HG03469 (cell line): ENCODE measurements around the gene GNB1L.

Experiments used
- ATAC-seq: cut with Tn5 transposase; IDR thresholded peaks from one replicate; pipeline ENCODE4 v1.9.1; 2021; ENCODE audit warnings: mild to moderate bottlenecking, moderate library complexity, moderate number of reproducible peaks; ENCODE audit not compliant: unreplicated experiment

The GNB1L gene

DNA sequence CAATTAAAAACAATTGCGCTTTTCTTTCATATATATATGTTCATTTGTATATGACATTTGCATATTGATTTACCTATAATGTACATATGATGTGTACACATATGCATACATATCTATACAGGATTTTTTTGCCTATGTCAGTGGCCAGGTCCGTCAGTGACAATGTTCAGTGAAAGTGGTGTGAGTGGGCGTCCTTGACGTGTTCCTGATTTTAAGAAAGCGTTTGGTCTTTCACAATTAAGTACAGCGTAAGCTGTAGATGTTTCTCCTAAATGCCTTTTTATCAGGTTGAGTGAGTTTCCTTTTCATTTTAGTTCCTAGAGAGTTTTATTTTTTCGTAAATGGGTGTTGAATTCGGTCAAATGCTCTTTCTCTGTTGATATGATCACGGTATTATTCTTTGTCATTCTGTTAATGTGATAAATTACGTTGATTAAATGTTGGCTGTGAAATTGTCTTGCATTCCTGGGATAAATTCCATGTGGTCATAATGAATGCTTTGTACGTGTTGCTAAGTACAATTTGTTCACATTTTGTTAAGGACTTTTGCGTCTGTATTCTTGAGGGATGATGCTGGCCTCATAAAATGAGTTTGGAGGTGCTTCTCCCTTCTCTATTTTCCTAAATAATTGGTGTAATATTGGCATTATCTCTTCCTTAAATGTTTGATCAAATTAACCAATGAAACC, 10.6 kb upstream of the GNB1L start:
- ATAC-seq, result no peak

DNA sequence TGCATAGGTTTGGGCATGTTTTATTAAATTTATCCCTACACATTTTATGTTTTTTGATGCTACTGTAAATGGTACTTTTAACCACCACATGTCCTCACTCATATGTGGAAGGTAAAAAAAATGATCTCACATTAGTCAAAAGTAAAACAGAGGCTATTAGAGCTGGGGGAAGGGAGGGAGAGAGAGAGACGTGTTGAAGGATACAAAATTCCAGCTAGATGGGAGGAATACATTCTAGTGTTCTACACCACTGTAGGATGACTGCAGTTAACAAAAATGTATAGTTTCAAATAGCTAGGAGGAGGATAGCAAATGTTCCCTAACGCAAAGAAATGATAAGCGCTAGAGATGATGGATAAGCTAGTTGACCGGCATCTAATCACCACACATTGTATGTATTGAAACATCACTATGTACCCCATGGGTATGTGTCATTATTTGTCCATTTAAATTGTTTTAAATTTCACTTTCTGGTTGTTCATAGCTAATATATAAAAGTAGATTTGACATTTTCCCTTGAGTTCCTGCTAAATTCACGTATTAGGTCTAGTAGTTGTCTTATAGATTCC, 9.9 kb upstream of the GNB1L start:
- ATAC-seq, result no peak

DNA sequence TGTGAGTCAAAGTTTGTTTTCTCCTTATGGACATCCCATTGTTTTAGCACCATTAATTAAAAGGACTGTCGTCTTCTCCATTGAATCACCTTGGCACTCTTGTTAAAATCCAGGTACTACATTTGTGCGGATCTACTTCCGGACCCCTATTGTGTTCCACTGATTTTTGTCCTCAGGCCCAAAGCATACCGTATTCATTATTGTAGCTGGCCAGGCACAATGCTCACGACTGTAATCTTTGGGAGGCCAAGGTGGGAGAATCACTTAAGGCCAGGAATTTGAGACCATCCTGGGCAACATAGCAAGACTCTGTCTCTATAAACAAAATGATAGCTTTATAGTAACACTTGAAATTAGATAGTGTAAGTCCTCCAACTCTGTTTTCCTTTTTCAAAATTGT, 8.9 kb upstream of the GNB1L start:
- no peak for ATAC-seq

DNA sequence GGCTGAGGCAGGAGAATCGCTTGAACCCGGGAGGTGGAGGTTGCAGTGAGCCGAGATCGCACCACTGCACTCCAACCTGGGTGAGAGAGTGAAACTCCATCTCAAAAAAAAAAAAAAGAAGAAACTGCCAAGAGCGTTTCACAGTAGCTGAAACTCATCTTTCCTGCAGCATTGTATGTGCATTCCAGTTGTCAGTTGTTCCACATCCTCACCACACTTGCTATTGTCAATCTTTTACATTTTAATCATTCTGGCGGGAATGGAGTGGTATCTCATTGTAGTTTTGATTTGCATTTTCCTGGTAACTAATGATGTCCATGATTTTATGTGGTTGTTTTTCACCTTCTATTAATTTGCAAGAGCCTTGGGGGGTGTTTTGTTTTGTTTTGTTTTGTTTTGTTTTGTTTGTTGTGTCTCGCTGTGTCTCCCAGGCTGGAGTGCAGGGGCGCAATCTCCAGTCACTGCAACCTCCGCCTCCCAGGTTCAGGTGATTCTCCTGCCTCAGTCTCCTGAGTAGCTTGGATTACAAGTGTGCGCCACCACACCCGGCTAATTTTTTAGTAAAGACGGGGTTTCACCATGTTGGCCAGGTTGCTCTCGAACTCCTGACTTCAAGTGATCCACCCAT, 8.1 kb upstream of the GNB1L start:
- no peak for ATAC-seq

DNA sequence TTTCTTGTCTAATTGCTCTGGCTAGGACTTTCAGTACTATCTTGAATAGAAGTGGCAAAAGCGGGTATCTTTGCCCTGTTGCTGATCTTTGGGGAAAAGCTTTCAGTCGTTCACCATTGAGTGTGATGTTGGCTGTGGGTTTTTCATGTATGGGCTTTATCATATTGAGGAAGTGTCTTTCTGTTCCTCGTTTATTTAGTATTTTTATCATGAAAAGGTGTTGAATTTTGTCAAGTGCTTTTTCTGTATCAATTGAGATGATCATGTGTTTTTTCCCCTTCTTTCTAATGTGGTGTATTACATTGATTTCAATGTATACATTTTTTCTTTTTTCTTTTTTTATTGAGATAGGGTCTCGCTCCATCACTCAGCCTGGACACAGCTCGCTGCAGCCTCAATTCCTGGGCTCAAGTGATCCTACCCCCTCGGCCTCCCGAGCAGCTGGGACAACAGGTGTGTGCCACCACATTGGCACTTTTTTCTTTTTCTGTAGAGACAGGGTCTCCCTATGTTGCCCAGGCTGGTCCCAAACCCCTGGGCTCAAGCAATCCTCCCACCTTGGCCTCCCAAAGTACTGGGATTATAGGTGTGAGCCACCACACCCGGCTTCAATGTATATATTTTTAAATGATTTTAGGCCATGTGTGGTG, 5.3 kb upstream of the GNB1L start:
- ATAC-seq, result no peak

DNA sequence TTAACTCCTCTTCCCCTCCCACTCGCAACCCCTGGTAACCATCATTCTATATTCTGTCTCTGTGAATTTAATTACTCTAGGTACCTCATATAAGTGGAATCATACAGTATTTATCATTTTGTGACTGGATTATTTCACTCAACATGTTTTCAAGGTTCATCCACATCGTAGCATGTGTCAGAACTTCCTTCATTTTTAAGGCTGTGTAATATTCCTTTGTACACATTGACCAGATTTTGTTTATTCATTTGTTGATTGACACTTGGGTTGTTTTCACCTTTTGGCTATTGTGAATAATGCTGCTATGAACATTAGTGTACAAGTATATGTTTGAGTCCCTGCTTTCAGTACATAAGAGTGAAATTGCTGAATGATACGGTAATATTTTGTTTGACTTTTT, 2.7 kb upstream of the GNB1L start:
- ATAC-seq, result no peak

DNA sequence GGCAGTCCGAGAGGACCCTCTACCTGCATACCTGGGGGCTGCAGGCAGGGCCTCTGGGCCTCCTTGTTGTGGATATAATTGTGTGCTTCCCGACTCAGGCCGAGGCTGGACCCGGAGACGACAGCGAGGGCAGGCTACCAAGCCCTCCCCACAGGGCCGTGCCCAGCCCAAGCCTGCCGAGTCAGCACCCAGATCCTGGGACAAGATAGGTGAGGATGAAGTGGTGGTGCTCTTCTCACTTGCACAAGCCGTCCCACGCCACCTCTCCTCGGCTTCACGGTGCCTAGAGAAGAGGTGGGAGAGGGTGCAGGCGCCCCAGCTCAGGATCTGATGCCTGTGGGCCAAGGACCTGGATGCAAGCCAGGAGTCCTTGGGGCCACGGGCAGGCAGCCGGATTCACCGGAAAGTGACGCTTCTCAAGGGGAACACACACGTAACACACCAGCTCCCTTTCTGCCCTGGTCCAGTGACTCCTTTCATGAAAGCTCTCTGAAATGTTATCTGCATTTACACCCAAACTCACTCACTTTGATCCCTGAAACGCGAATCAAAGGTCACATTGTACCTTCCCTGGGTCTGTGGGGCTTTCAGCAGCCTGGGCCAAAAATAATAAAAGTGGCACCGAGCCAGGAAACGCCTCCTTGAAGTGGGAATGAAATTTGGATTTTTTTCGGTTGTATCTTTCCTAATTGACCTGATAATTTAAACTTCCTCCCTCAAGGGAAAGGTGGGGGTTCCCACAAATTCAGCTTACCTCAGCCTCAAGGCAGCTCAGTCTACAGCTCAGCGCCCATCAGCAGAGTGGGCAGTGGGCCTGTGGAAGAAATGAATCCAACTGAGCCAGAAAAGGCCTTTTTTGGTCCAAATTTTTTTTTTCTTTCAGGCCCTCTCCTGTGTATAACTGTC, 1.1 kb upstream of the GNB1L start:
- no peak for ATAC-seq

DNA sequence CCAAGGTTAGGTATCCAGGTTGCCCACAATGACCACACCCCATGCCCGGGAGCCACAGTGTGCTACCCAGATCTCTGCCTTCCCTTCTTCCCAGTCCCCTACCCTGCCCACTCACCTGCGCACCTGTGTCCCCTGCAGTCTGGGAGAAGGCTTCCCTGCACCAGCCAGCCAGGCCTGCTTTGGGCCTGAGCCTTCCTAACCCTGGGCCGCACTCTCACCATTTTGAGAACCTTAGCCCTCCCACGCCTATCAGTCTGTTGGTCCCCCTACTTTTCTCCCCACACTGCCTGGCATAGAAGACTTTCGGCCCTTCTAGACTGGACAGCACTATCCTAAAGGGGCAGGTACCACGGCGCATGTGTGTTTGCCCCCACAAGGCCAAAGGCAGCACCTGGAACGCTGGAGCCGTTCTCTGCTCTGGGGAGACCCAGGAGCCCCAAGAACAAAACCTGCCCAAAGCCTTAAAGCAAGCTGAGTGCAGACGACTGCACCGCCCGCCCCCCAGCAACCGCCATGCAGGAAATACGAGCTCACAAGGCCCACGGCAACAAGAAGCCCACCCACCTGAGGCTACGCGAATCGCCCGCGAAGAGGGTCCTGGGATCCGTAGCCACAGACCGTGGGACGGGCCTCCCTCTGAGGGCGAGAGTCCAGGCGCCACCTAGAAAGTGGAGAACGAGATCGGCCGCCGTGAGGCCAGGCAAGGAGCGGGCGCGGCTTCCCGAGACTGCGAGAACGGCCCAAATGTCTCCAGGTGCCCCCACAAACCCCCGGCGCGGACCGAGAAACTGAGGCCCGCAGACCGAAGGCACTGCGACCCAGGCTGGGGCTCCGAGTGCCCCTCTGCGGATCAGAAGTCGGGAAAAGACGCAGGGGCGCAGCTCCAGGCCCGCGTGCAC, 546 bp downstream of the GNB1L start:
- ATAC-seq, result no peak

DNA sequence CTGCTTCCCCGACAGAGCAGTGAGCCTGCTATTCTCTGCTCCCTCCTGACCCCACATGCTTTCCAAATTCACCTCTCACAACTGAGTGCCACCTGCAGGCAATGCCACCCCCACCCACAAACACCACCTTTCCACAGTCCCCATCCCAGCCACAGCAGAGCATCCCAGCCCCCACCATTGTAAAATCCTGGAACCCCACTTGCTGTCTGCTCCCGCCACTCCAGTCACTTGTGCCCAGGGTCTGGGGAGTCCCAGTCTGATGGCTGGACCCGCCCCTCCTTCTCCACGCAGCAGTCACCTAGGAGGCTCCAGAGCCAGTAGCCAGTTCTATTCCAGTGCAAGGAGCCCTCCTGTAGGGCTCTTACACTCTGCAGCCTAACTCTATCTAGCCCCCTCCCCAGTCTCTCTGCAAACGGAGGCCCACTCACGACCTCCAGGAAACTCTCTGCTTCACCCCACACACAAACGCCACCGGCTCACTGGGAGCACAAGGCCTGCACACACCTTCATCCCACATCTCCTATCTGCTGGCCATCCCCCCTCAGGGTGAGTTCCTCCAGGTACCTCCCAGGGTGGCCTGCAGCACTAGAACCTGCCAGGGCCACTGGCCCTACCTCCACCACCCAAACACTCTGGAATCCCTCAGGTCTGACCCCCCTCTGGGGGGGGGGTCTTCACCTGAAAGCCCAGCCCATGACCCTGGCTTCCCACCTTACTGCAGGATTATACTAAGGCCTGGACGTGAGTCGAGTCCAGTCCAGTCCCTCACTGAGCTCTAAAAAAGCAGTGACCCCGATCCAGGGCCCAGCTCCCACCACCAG, 1.4 kb downstream of the GNB1L start:
- ATAC-seq, result no peak

DNA sequence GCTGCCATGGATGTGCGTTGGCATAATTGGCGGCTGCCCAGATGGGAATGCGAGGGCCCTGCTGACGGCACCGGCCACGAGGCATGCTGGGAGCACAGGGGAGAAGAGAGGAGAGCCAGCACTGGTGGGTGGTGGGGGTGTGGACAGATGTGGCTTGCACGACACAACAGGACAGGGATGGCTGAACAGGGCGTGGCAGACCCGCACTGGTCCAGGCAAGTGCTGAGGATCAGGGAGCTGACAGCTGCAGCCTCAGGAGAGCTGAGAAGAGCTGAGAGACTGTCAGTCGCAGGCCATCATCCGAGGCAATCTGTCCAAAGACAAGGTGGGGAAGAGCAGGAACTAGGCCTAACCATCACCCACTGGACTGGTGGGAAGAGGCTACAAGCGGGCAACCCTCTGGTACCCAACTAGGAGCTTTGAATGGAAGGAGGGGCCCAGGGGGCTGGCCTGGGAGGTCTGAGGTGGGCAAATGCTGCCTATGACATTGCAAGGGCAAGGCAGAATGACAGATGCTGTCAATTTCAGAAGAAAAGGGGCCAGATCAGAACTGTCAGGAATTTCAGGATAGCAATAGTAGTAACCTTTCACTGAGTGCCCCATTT, 2.4 kb downstream of the GNB1L start:
- ATAC-seq, result no peak

DNA sequence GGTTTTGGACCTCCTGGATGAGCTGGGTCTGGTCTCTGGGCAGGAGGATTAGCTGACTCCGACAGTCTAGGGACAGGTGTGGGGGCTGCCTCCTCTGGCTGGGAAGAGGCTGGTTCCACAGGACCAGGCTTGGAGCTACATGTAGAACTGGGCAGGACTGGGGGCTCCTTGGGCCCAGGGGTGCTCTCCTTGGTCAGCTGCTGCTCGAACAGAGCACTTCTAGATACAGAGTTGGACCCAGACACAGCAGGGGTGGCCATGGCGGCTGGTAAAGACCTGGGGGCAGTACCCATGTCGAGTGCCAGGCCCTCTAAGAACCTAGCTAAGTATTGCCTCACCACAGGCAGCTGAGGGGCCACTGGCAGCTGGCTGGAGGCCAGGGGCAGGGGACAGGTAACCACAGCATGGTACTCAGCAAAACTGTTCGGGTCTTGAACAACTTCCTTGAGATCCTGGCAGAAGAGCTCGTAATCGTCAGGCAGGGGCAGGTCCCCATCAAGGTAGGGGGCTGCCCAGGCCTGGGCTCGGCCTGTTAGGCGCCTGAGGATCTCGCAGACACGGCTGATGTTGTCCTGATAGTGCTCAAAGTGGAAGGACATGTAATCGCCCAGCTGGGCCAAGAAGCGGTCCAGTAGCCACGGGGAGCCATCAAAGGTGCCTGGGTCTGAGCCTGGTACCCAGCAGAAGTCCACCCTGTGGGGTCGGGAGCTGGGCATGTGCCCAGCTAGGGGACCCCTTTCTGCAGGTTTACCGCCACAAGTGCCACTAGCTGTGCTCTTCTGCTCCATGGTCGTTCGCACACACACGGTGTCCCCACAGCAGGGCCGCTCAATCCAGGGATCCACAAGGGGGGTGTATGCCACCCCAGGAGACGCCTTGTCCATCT, 3.1 kb downstream of the GNB1L start:
- ATAC-seq, result no peak

DNA sequence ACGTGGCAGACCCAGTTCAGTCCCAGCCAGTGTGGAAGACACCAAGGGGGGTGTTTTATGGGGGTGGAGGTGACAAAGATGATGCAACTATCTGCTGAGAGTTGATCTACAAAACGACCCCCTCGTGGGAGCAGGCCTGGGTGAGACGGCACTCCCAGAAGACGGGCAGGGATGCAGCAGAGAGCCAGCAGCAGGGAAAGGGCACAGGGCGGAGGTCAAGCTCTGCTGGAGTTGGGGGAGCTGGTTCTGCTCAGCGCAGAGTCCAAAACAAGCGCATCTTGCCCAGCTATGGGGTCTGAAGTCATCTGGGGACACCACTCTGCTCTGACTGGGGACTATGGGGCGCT, 3.9 kb downstream of the GNB1L start:
- no peak for ATAC-seq

DNA sequence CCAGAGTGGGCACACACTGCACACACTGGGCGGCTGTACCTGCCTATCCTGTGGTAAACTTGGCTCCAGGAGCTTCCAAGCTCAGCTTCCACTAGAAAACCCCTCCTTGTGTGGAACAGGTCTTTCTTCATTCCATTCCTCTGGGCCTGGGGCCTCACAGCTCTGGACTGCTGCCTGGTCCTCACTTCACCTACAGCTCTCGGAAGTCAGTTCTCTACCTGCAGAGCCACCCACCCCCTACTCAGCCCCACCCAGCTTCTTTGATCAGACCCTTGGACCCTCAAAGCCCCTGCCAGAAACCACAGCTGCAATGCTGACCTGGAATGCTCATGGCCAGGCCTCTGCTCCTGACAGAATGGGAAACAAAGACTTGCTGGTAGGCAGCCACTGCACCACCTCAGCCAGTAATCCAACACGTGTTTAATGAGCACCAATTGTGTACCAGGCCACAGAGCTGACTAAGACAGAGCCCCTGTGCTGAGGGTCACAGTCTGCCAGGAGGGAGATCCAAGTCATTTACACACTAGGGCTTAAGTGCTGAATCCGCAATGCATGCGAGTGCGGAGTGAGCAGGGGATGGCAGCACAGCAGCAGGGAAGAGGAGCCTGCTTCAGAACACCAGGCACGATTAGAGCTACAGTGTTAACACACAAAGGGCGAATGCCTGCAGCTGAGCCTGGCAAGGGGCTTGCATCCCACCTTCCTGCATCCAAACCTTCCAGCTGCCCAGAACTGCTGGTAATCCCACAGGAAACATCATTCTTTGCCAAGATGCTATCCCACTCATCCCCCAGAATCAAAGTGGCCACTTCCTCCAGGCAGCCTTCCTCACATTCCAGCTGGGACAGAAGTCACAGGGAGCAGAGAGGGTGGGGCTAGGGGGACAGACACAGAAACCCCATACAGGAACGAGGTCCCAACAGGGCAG, 4.6 kb downstream of the GNB1L start:
- ATAC-seq, result no peak

DNA sequence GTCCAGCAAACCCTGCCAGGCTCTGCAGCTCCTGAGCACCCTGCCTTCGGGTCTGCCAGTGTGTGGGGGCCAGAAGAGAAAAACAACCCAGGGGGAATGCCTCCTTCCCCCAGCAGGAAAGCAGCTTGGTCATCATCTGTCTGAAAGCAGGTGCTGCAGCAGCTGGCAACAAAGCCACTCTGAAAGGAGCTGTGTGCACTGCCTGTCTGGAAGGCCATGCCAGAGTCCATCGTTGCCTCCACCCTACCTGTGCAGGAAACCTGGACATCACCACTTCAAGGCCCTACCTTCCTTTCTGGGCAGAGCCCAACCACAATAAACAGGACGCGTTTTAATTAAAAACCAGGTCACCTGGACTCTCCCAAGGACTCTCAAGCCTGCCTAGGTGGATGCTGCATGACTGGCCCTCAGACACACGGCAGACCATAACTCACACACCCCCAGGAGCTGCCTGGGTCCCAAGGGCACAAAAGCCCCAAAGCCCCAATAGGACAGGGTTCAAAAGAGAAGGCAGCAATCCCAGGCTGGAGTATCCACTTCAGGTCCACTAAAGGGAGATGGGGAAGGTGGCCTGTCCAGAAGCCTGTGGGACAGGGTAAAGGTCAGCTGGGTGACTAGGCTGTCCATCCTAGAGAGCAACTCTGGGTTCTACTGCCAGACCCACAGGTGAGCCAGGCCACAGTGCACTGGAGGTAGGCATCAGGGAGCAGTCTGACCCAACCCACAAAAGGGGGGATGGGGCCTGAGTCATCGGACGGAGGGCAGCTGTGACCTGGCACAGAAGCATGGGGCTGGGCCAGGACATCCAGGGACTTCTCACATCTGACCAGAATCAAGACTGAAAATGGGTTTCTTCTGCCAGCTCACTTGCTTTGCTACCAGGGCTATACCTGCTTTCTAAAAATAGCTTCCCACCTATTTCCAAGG, 6.1 kb downstream of the GNB1L start:
- no peak for ATAC-seq

DNA sequence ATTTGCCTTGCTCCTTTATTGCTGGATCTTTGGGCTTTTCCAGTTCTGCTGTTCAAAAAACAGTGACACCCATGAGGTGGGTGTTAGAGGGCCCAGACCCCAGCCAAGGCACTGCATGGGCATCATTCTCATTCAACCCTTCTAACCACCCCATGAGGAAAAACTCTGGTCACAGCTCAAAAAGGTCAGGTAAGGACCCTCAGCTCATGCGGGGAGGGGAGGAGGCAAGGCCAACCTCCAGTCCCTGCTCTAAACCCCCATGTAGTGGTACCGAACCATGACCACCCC, 7.4 kb downstream of the GNB1L start:
- no peak for ATAC-seq
